ENCODE measurements around the gene OR51T1. TPM values are rescaled to one million over a fixed set of nuclear protein-coding genes. Genes with fewer than 3 reads are reported as not detected.

Gene OR51T1
- total RNA-seq, 1 donor from 2014 or later: not detected

GRCh38 chr11:4884361-4884760 lies 2.7 kb downstream of the OR51T1 start:
- TF ChIP-seq, protein P1, sequence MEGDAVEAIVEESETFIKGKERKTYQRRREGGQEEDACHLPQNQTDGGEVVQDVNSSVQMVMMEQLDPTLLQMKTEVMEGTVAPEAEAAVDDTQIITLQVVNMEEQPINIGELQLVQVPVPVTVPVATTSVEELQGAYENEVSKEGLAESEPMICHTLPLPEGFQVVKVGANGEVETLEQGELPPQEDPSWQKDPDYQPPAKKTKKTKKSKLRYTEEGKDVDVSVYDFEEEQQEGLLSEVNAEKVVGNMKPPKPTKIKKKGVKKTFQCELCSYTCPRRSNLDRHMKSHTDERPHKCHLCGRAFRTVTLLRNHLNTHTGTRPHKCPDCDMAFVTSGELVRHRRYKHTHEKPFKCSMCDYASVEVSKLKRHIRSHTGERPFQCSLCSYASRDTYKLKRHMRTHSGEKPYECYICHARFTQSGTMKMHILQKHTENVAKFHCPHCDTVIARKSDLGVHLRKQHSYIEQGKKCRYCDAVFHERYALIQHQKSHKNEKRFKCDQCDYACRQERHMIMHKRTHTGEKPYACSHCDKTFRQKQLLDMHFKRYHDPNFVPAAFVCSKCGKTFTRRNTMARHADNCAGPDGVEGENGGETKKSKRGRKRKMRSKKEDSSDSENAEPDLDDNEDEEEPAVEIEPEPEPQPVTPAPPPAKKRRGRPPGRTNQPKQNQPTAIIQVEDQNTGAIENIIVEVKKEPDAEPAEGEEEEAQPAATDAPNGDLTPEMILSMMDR (IDR thresholded peaks at IDR 0.05): no peak
- no peak for TF ChIP-seq POLR2A (IDR thresholded peaks at IDR 0.05)
- no peak for TF ChIP-seq POLR2AphosphoS5 (IDR thresholded peaks at IDR 0.05; ENCODE audit: insufficient read depth in 1 of 2, low read depth in 1 of 2)
- intact Hi-C loops (cut with DNase I): no loop called here
- no peaks in the 10 kb centered on the region for H3K4me1 ChIP-seq

GRCh38 chr11:4886186-4886585 lies 4.5 kb downstream of the OR51T1 start:
- H3K4me3 ChIP-seq: no peak overlapping the region
- no peaks in the 10 kb centered on the region for H3K4me1 ChIP-seq
- no peaks in the 10 kb centered on the region for H3K9me3 ChIP-seq
- intact Hi-C loops (cut with DNase I): no loop called here
- H3K27ac ChIP-seq: no peak overlapping the region
- no peak for DNase-seq (ENCODE audit: extremely low spot score in 2 of 2)
- no peaks in the 10 kb centered on the region for H3K27me3 ChIP-seq
- H3K36me3 ChIP-seq: no peaks in the 10 kb centered on the region
- TF ChIP-seq POLR2AphosphoS5 (IDR thresholded peaks at IDR 0.05; ENCODE audit: insufficient read depth in 1 of 2, low read depth in 1 of 2) (no peak), POLR2A (IDR thresholded peaks at IDR 0.05) (no peak)
- TF ChIP-seq, protein P1 (IDR thresholded peaks at IDR 0.05): no peak

More at GRCh38 chr11:4884361-4884760, 2.7 kb downstream of the OR51T1 start:
- H3K9me3 ChIP-seq: no peaks in the 10 kb centered on the region
- H3K27me3 ChIP-seq: no peaks in the 10 kb centered on the region
- no peak for DNase-seq (ENCODE audit: extremely low spot score in 2 of 2)
- no peaks in the 10 kb centered on the region for H3K36me3 ChIP-seq
- H3K4me3 ChIP-seq: no peak overlapping the region
- H3K27ac ChIP-seq: no peak overlapping the region

GRCh38 chr11:4887591-4887990 lies 5.9 kb downstream of the OR51T1 start:
- Histone ChIP-seq H3K4me3 (no peak overlapping the region), H3K9me3 (no peaks in the 10 kb centered on the region), H3K4me1 (no peaks in the 10 kb centered on the region), H3K36me3 (no peaks in the 10 kb centered on the region), H3K27ac (no peak overlapping the region), H3K27me3 (no peaks in the 10 kb centered on the region)
- no peak for DNase-seq (ENCODE audit: extremely low spot score in 2 of 2)
- intact Hi-C loops (cut with DNase I): no loop called here
- no peak for TF ChIP-seq POLR2AphosphoS5 (IDR thresholded peaks at IDR 0.05; ENCODE audit: insufficient read depth in 1 of 2, low read depth in 1 of 2)
- TF ChIP-seq POLR2A (IDR thresholded peaks at IDR 0.05): no peak
- TF ChIP-seq, protein P1 (IDR thresholded peaks at IDR 0.05): no peak

- Histone ChIP-seq H3K27me3 (no peaks in the 10 kb centered on the region), H3K36me3 (no peaks in the 10 kb centered on the region), H3K9me3 (no peaks in the 10 kb centered on the region), H3K4me1 (no peaks in the 10 kb centered on the region), H3K27ac (no peak overlapping the region), H3K4me3 (no peak overlapping the region)
- intact Hi-C loops (cut with DNase I): no loop called here
- DNase-seq (ENCODE audit: extremely low spot score in 2 of 2): no peak
- no peak for TF ChIP-seq POLR2AphosphoS5 (IDR thresholded peaks at IDR 0.05; ENCODE audit: insufficient read depth in 1 of 2, low read depth in 1 of 2)
- TF ChIP-seq POLR2A (IDR thresholded peaks at IDR 0.05): no peak
Observed at GRCh38 chr11:4890279-4890678, 8.6 kb downstream of the OR51T1 start.

- TF ChIP-seq, protein P1 (IDR thresholded peaks at IDR 0.05): no peak
- no peak for TF ChIP-seq POLR2A (IDR thresholded peaks at IDR 0.05)
- no peak for TF ChIP-seq POLR2AphosphoS5 (IDR thresholded peaks at IDR 0.05; ENCODE audit: insufficient read depth in 1 of 2, low read depth in 1 of 2)
- intact Hi-C loops (cut with DNase I): no loop called here
- no peaks in the 10 kb centered on the region for H3K4me1 ChIP-seq
- no peak overlapping the region for H3K27ac ChIP-seq
- H3K36me3 ChIP-seq: no peaks in the 10 kb centered on the region
- H3K4me3 ChIP-seq: no peak overlapping the region
- no peak for DNase-seq (ENCODE audit: extremely low spot score in 2 of 2)
- H3K27me3 ChIP-seq: no peaks in the 10 kb centered on the region
- H3K9me3 ChIP-seq: no peaks in the 10 kb centered on the region
Observed at GRCh38 chr11:4891996-4892640, 10.4 kb downstream of the OR51T1 start.

All from vagina (tissue), 2 donors.